ENCODE measurements around the gene ATP9A. TPM values are rescaled to one million over a fixed set of nuclear protein-coding genes. Genes with fewer than 3 reads are reported as not detected.
"Not testable (repeated sequence)": the region's sequence is repeated elsewhere in the genome, so short reads cannot be mapped to it uniquely, and the experiment has no call there.

ATP9A gene
- total RNA-seq, 4 donors from 2014 or later: 36.1 to 47.4 (median 38.1) TPM

GRCh38 chr20:51731731-51732095, 36.5 kb downstream of the ATP9A start:
- Histone ChIP-seq H3K27me3 (no peaks in the 10 kb centered on the region), H3K4me3 (no peak overlapping the region), H3K4me1 (peaks cover 0 to 34% (median 3%) of the 10 kb centered on the region in 4 donors), H3K36me3 (no peaks in the 10 kb centered on the region), H3K9me3 (no peaks in the 10 kb centered on the region), H3K27ac (peak overlapping the region in 3 of 4 donors; percentile 10 to 69 (median 11))
- no peak for DNase-seq (ENCODE audit: low spot score in 2 of 2)
- WGBS, 2 donors: 23 to 28% methylated on average over 5 to 7 of the region's 7 CpGs
- no peak for TF ChIP-seq POLR2A (IDR thresholded peaks at IDR 0.05)
- TF ChIP-seq EP300 (IDR thresholded peaks at IDR 0.05): no peak
- TF ChIP-seq CTCF (IDR thresholded peaks at IDR 0.05): no peak

- Histone ChIP-seq H3K4me1 (peaks cover 0 to 18% (median 0%) of the 10 kb centered on the region in 4 donors), H3K4me3 (no peak overlapping the region), H3K9me3 (no peaks in the 10 kb centered on the region), H3K27me3 (no peaks in the 10 kb centered on the region), H3K36me3 (no peaks in the 10 kb centered on the region), H3K27ac (no peak overlapping the region)
- no peak for TF ChIP-seq CTCF (IDR thresholded peaks at IDR 0.05)
- TF ChIP-seq POLR2A (IDR thresholded peaks at IDR 0.05): no peak
- no peak for TF ChIP-seq EP300 (IDR thresholded peaks at IDR 0.05)
- 88 to 95% methylated on average over 13 of the region's 13 CpGs for WGBS, 2 donors
- no peak for DNase-seq (ENCODE audit: low spot score in 2 of 2)
Observed at GRCh38 chr20:51729771-51730170, 38.4 kb downstream of the ATP9A start.

GRCh38 chr20:51728737-51729136, 39.5 kb downstream of the ATP9A start:
- H3K27ac ChIP-seq: no peak overlapping the region
- DNase-seq (ENCODE audit: low spot score in 2 of 2): no peak
- 52 to 83% methylated on average over 1 of the region's 1 CpG for WGBS, 2 donors
- H3K36me3 ChIP-seq: no peaks in the 10 kb centered on the region
- H3K27me3 ChIP-seq: no peaks in the 10 kb centered on the region
- no peak overlapping the region for H3K4me3 ChIP-seq
- TF ChIP-seq EP300 (IDR thresholded peaks at IDR 0.05) (no peak), CTCF (IDR thresholded peaks at IDR 0.05) (no peak), POLR2A (IDR thresholded peaks at IDR 0.05) (no peak)
- no peaks in the 10 kb centered on the region for H3K9me3 ChIP-seq
- peaks cover 0 to 18% (median 0%) of the 10 kb centered on the region in 4 donors for H3K4me1 ChIP-seq

- TF ChIP-seq POLR2A (IDR thresholded peaks at IDR 0.05): no peak
- no peak for TF ChIP-seq CTCF (IDR thresholded peaks at IDR 0.05)
- no peak for TF ChIP-seq EP300 (IDR thresholded peaks at IDR 0.05)
- no peak overlapping the region for H3K27ac ChIP-seq
- H3K9me3 ChIP-seq: no peaks in the 10 kb centered on the region
- no peak for DNase-seq (ENCODE audit: low spot score in 2 of 2)
- H3K36me3 ChIP-seq: no peaks in the 10 kb centered on the region
- WGBS, 2 donors: 92 to 99% methylated on average over 5 of the region's 5 CpGs
- peaks cover 0 to 16% (median 0%) of the 10 kb centered on the region in 4 donors for H3K4me1 ChIP-seq
- no peaks in the 10 kb centered on the region for H3K27me3 ChIP-seq
- no peak overlapping the region for H3K4me3 ChIP-seq
Observed at GRCh38 chr20:51727872-51728271, 40.3 kb downstream of the ATP9A start.

DNA sequence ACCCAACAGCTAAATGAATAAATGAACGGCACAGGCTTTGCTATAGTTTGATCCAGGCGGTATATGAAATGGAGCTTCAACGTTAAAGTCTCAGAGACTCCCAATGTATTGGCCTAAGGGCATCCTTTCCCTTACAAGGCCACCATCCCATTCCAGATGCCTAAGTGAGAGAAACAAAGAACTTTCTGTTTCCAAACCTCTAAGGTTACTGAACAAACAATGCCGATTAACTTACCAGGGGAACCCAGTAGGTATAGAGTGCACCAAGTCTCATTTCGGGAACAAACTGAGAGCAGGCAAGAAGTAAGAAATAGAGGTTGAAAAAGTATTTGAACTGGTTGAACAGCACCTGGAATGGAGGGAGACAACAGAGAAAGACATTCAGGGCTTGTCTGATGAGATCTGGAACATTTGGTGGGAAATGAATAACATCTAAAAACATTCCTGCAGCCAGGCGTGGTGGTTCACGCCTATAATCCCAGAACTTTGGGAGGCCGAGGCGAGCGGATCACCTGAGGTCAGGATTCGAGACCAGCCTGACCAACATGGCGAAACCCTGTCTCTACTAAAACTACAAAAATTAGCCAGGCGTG, 42.5 kb downstream of the ATP9A start:
- Histone ChIP-seq H3K4me3 (no peak overlapping the region), H3K27ac (no peak overlapping the region), H3K27me3 (no peaks in the 10 kb centered on the region), H3K36me3 (no peaks in the 10 kb centered on the region), H3K4me1 (no peaks in the 10 kb centered on the region), H3K9me3 (no peaks in the 10 kb centered on the region)
- DNase-seq (ENCODE audit: low spot score in 2 of 2): no peak
- 72 to 76% methylated on average over 13 of the region's 13 CpGs for WGBS, 2 donors
- TF ChIP-seq EP300 (IDR thresholded peaks at IDR 0.05) (no peak), CTCF (IDR thresholded peaks at IDR 0.05) (no peak), POLR2A (IDR thresholded peaks at IDR 0.05) (no peak)

DNA sequence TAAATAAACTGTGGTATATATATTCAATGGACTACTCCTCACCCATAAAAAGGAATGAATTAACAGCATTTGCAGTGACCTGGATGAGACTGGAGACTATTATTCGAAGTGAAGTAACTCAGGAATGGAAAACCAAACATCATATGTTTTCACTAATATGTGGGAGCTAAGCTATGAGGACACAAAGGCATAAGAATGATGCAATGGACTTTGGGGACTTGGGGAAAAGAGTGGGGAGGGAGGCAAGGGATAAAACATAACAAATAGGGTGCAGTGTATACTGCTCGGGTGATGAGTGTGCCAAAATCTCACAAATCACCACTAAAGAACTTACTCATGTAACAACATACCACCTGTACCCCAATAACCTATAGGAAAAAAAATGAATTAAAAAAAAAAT, 45.2 kb downstream of the ATP9A start:
- not testable (repeated sequence) for H3K4me1 ChIP-seq; H3K27me3 ChIP-seq; H3K27ac ChIP-seq; H3K9me3 ChIP-seq; H3K4me3 ChIP-seq; H3K36me3 ChIP-seq; DNase-seq (ENCODE audit: low spot score in 2 of 2)
- WGBS, 2 donors: 81 to 88% methylated on average over 2 of the region's 2 CpGs

DNA sequence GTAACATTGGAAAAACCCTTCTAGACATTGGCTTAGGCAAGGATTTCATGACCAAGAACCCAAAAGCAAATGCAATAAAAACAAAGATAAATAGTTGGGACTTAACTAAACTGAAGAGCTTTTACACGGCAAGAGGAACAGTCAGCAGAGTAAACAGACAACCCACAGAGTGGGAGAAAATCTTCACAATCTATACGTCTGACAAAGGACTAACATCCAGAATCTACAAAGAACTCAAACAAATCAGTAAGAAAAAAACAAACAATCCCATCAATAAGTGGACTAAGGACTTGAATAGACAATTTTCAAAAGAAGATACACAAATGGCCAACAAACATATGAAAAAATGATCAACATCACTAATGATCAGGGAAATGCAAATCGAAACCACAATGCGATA, 45.9 kb downstream of the ATP9A start:
- not testable (repeated sequence) for H3K27me3 ChIP-seq; DNase-seq (ENCODE audit: low spot score in 2 of 2)
- WGBS, 2 donors: 84 to 88% methylated on average over 4 of the region's 4 CpGs

More for the DNA sequence above, 45.9 kb downstream of the ATP9A start:
- not testable (repeated sequence) for H3K36me3 ChIP-seq, H3K4me1 ChIP-seq, H3K9me3 ChIP-seq, H3K4me3 ChIP-seq, H3K27ac ChIP-seq

Data from tibial nerve (tissue), 4 donors.